MM.1S (cell line): ENCODE measurements around the gene ANXA6.

Source experiments
- CTCF ChIP-seq: fragments of 300-600 bp; sonication (generic); IDR thresholded peaks from 2 replicates; pipeline ENCODE4 v1.5.1; 2016; ENCODE audit warnings: antibody characterized with exemption, low read length, mixed read lengths
- EZH2 ChIP-seq: fragments of 300-600 bp; sonication (generic); optimal IDR thresholded peaks from 2 replicates; pipeline ENCODE3; 2017; ENCODE audit warnings: low read depth, mild to moderate bottlenecking, antibody characterized with exemption, low read length, mixed read lengths
- EZH2phosphoT487 ChIP-seq: fragments of 300-600 bp; sonication (generic); IDR thresholded peaks from 2 replicates; pipeline ENCODE4 v1.6.1; 2018; ENCODE audit warnings: antibody characterized with exemption, low read length

GRCh38 chr5:151144275-151144674 is 13.3 kb downstream of the ANXA6 start:
- TF ChIP-seq CTCF (no peak), EZH2 (no peak), EZH2phosphoT487 (no peak)
